GM12874 (cell line): ENCODE data around the gene CCDC17.

Source experiments
- CTCF ChIP-seq: IDR thresholded peaks from 2 replicates; pipeline ENCODE4 v1.5.1; 2011; ENCODE audit warnings: low read depth, mild to moderate bottlenecking, control low read depth, low read length, moderate library complexity; ENCODE audit not compliant: insufficient read depth

The CCDC17 gene

GRCh38 chr1:45570631-45571030 is 53.2 kb downstream of the CCDC17 start:
- TF ChIP-seq CTCF: no peak
